ENCODE measurements around the gene CA11.

The CA11 gene

DNA sequence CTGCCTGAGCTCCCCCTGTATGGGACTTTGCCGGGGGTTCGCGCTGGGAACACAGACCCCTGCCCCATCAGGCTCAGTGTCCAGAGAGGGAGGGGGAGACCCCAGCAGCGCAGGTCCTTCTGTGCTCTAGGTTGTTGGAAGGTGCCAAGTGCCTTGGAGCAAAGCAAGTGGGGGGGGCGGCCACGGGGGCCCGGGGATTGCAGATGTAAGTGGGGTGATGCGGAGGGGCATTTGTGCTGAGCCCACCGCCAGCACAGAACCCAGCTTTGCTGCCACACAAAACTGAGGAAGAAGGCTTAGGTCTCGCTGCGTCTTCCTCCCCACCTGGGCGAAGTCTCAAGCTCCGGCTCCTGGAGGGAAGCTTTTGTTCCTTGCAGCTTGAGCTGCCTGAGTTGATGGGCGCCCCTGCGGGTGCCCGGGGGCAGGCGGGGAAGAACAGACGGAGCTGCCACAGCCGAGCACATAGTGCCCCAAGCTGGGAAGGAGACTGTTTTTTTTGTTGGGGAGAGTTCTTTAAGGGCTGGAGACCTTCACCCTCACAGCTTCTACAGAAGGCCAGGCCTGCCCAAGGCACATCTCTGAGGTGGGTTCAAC, 28.3 kb upstream of the CA11 start:
- TF ChIP-seq CTCF (conservative IDR thresholded peaks at IDR 0.05; ENCODE audit: low read depth, low read length), result no peak
- H3K4me3 ChIP-seq (ENCODE audit: low read length), result no peak overlapping the region
- DNase-seq (ENCODE audit: low read depth), result no peak

DNA sequence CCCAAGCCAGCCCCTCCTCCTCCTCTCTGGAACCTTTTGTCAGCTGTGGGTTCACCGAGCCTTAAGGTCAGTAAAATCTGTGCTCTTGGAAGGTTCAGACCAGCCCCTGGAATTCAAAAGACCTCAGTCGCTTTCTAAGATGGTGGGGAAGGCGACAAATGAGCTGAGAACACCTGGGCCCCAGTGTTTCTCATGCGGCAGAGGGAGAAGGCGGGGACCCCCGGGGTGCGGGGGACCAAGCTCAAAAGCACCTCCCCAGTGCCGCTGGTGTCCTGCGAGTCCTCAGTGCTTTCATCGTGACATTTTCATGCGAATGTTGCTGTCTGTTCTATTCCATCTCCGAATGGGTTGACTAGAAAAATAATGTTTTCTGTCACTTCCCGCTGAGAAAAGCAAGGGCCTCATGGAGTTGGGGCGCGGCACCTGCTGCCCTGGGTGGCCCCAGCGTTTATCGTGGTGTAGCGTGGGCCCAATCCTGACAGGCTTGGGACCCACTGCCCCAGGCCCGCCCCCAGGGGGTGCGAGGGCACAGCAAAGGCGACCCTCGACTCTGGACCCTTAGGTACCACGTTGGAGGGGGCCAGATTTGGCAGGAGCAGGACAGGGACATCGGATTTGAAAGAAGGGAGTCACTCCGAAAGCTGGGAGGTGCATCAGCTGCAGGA, 27.6 kb upstream of the CA11 start:
- H3K4me3 ChIP-seq (ENCODE audit: low read length), result no peak overlapping the region
- no peak for DNase-seq (ENCODE audit: low read depth)
- no peak for TF ChIP-seq CTCF (conservative IDR thresholded peaks at IDR 0.05; ENCODE audit: low read depth, low read length)

- TF ChIP-seq CTCF (conservative IDR thresholded peaks at IDR 0.05; ENCODE audit: low read depth, low read length), result no peak
- H3K4me3 ChIP-seq (ENCODE audit: low read length), result no peak within 1 kb of the TSS
- DNase-seq (ENCODE audit: low read depth), result no peak
Measured at GRCh38 chr19:48672994-48673393, 27.0 kb upstream of the CA11 start, which contains the start of gene NTN5. TSS of gene NTN5 (minus strand) at chr19:48673017. CDS start at chr19:48670986, 2,031 bp downstream.

GRCh38 chr19:48671446-48671995, 25.5 kb upstream of the CA11 start:
- no peak for TF ChIP-seq CTCF (conservative IDR thresholded peaks at IDR 0.05; ENCODE audit: low read depth, low read length)
- DNase-seq (ENCODE audit: low read depth), result no peak
- H3K4me3 ChIP-seq (ENCODE audit: low read length), result no peak overlapping the region

DNA sequence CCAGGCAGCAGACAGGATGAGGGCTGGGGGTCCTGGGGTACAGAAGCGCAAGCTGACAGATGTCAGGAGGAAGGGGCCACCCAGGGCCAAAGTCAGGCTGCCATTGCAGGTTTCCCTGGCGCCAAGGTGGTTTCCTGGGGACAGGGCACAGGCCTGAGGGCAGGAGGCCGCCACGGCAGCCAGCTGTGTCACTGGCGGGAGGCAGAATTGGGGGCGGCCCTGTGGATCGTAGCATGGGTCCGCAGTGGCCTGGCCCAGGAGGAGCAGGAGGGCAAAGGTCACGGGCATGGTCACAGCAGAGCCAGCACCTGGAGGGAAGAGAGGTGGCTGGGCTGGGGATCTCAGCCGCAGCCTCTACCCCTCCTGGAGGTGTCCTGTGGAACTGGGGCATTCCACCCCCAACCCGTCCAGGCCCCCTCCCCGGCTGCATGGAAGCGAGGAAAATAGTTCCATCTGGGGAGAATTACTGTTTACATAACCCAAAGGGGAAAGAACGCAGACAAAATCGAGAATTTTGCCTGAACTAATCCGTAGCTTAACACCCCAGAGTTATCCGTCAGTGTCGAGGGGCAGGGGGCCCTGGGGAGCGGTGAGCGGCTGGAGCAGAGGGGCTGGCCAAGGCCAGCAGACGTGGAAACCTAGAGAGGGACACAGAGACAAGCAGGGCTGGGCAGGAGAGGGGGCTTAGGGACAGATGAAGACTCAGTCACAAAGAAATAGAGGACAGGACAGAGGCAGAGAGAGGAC, 24.9 kb upstream of the CA11 start:
- DNase-seq (ENCODE audit: low read depth), result no peak
- H3K4me3 ChIP-seq (ENCODE audit: low read length), result no peak overlapping the region
- no peak for TF ChIP-seq CTCF (conservative IDR thresholded peaks at IDR 0.05; ENCODE audit: low read depth, low read length)

DNA sequence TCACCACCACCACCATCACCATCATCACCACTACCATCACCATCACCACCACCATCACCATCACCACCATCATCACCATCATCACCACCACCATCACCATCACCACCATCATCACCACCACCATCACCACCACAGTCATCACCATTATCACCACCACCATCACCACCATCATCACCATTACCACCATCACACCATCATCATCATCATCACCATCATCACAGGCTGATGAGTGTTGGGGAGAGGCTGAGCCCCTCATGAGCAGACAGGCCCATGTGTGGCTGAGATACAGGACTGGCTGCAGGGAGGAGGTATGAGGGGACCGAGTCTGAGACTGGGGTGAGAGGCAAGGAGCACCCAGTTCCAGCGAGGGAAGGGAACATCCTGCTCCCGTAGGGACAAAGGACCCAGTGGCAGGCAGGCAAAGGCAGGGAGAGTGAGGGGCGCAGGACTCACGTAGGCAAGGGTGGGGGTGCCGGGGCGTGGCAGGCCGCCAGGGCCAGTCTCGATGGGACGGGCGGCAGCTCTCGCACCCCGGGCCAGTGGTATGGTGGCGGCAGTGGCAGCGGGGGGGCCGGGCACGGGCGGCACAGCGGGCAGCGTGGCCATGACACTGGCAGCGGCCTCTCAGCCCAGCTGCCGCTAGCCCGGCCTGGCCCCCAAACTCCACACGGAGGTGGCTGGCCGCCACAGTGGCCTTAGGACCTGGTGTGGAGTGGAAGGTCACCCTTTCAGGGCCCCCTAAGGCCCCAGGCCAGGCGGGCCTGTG, 24.1 kb upstream of the CA11 start:
- DNase-seq (ENCODE audit: low read depth), result no peak
- TF ChIP-seq CTCF (conservative IDR thresholded peaks at IDR 0.05; ENCODE audit: low read depth, low read length), result no peak
- no peak overlapping the region for H3K4me3 ChIP-seq (ENCODE audit: low read length)
